Glomerular endothelial cell (primary cell): ENCODE results near the gene CNTNAP3B. TPM values are rescaled to one million over a fixed set of nuclear protein-coding genes. Genes with fewer than 3 reads are reported as not detected.
A peak's percentile ranks its signal among the peaks of the same experiment; 100 is the strongest.
"Not testable (repeated sequence)": the region's sequence is repeated elsewhere in the genome, so short reads cannot be mapped to it uniquely, and the experiment has no call there.

Experiments used
- DNase-seq: peaks from one replicate; pipeline ENCODE4 v3.0.0-alpha.2; 2011; ENCODE audit warnings: low read depth, low spot score; ENCODE audit errors: extremely low read depth
- total RNA-seq: library from RNA; depleted of rRNA; stranded (reverse); fragments of >200 nt; gene quantifications from 2 replicates; pipeline ENCODE4 v1.2.3, GENCODE V29; 2015

Gene CNTNAP3B
- 18.8 and 51.5 TPM in 2 replicates for total RNA-seq

GRCh38 chr9:42129073-42129729 is at the start of gene CNTNAP3B:
Gene CNTNAP3B, minus strand, starts transcription at chr9:42129426. Its CDS starts 332 bp downstream, at chr9:42129094.
- not testable (repeated sequence) for DNase-seq

- peak; percentile 9 for DNase-seq
These were observed 31.1 kb upstream of the CNTNAP3B start for GRCh38 chr9:42160299-42160698.

GRCh38 chr9:42127056-42127841 is 2.0 kb downstream of the CNTNAP3B start:
- not testable (repeated sequence) for DNase-seq

- DNase-seq, result not testable (repeated sequence)
These were observed 8.2 kb downstream of the CNTNAP3B start for GRCh38 chr9:42121007-42121406.

GRCh38 chr9:42095929-42096328 is 33.3 kb downstream of the CNTNAP3B start:
- DNase-seq, result not testable (repeated sequence)

GRCh38 chr9:42084559-42084952 is 44.7 kb downstream of the CNTNAP3B start:
- DNase-seq, result not testable (repeated sequence)

- not testable (repeated sequence) for DNase-seq
These were observed 45.2 kb downstream of the CNTNAP3B start for GRCh38 chr9:42083877-42084558.

GRCh38 chr9:42080376-42080775 is 48.9 kb downstream of the CNTNAP3B start:
- not testable (repeated sequence) for DNase-seq

- DNase-seq, result not testable (repeated sequence)
These were observed 54.4 kb downstream of the CNTNAP3B start for GRCh38 chr9:42074868-42075267.

GRCh38 chr9:42071026-42071425 is 58.2 kb downstream of the CNTNAP3B start:
- DNase-seq, result not testable (repeated sequence)

- DNase-seq, result not testable (repeated sequence)
These were observed 59.0 kb downstream of the CNTNAP3B start for GRCh38 chr9:42070035-42070799.

- DNase-seq, result not testable (repeated sequence)
These were observed 75.4 kb downstream of the CNTNAP3B start for GRCh38 chr9:42053874-42054273.

- not testable (repeated sequence) for DNase-seq
These were observed 78.5 kb downstream of the CNTNAP3B start for GRCh38 chr9:42050701-42051100.

GRCh38 chr9:42044422-42045010 is 84.7 kb downstream of the CNTNAP3B start:
- DNase-seq, result not testable (repeated sequence)

- DNase-seq, result not testable (repeated sequence)
These were observed 95.7 kb downstream of the CNTNAP3B start for GRCh38 chr9:42033541-42033940.

GRCh38 chr9:42020639-42021038 is 108.6 kb downstream of the CNTNAP3B start:
- DNase-seq, result not testable (repeated sequence)

GRCh38 chr9:42018220-42018922 is 110.9 kb downstream of the CNTNAP3B start:
- peak; percentile 7 for DNase-seq

- not testable (repeated sequence) for DNase-seq
These were observed 114.9 kb downstream of the CNTNAP3B start for GRCh38 chr9:42014317-42014716.

- DNase-seq, result not testable (repeated sequence)
These were observed 137.6 kb downstream of the CNTNAP3B start for GRCh38 chr9:41991607-41992006.
